GM12892 (cell line): ENCODE results near the gene DAPK1.

Experiments
- POLR2AphosphoS5 ChIP-seq: IDR thresholded peaks from 2 replicates; pipeline ENCODE4 v1.6.1; 2011; ENCODE audit warnings: low read depth, low read length, control low read depth
- TAF1 ChIP-seq: IDR thresholded peaks from 2 replicates; pipeline ENCODE4 v1.6.1; 2011; ENCODE audit warnings: low read depth, mild to moderate bottlenecking, control low read depth, low read length, borderline replicate concordance

GRCh38 chr9:87712801-87713277 is 215.2 kb downstream of the DAPK1 start:
- no peak for TF ChIP-seq POLR2AphosphoS5
- no peak for TF ChIP-seq TAF1
